ENCODE data around the gene ARHGDIB.

The ARHGDIB gene

GRCh38 chr12:14906114-14906513, 55.3 kb downstream of the ARHGDIB start:
- TF ChIP-seq CTCF (IDR thresholded peaks at IDR 0.05; ENCODE audit: borderline replicate concordance, control extremely low read depth, extremely low read depth, insufficient read depth, missing control alignments) = no peak
- DNase-seq (ENCODE audit: low spot score) = no peak

GRCh38 chr12:14905269-14906004, 56.0 kb downstream of the ARHGDIB start:
- TF ChIP-seq CTCF (IDR thresholded peaks at IDR 0.05; ENCODE audit: borderline replicate concordance, control extremely low read depth, extremely low read depth, insufficient read depth, missing control alignments) = no peak
- no peak for DNase-seq (ENCODE audit: low spot score)
- in situ Hi-C loops (cut with MboI; ENCODE audit: low sequenced_read_pairs, unreplicated experiment) = no loop called here

More at GRCh38 chr12:14906114-14906513, 55.3 kb downstream of the ARHGDIB start:
- in situ Hi-C loops (cut with MboI; ENCODE audit: low sequenced_read_pairs, unreplicated experiment) = no loop called here

- DNase-seq (ENCODE audit: low spot score) = no peak
- TF ChIP-seq CTCF (IDR thresholded peaks at IDR 0.05; ENCODE audit: borderline replicate concordance, control extremely low read depth, extremely low read depth, insufficient read depth, missing control alignments) = no peak
- in situ Hi-C loops (cut with MboI; ENCODE audit: low sequenced_read_pairs, unreplicated experiment) = no loop called here
Observed at GRCh38 chr12:14904854-14905253, 56.5 kb downstream of the ARHGDIB start.

GRCh38 chr12:14903386-14904098, 57.9 kb downstream of the ARHGDIB start:
- in situ Hi-C loops (cut with MboI; ENCODE audit: low sequenced_read_pairs, unreplicated experiment) = no loop called here
- TF ChIP-seq CTCF (IDR thresholded peaks at IDR 0.05; ENCODE audit: borderline replicate concordance, control extremely low read depth, extremely low read depth, insufficient read depth, missing control alignments) = no peak

GRCh38 chr12:14902465-14902864, 58.9 kb downstream of the ARHGDIB start:
- in situ Hi-C loops (cut with MboI; ENCODE audit: low sequenced_read_pairs, unreplicated experiment) = no loop called here
- DNase-seq (ENCODE audit: low spot score) = no peak

More at GRCh38 chr12:14903386-14904098, 57.9 kb downstream of the ARHGDIB start:
- DNase-seq (ENCODE audit: low spot score) = no peak

GRCh38 chr12:14901228-14901562, 60.2 kb downstream of the ARHGDIB start:
- no peak for DNase-seq (ENCODE audit: low spot score)
- TF ChIP-seq CTCF (IDR thresholded peaks at IDR 0.05; ENCODE audit: borderline replicate concordance, control extremely low read depth, extremely low read depth, insufficient read depth, missing control alignments) = no peak
- in situ Hi-C loops (cut with MboI; ENCODE audit: low sequenced_read_pairs, unreplicated experiment) = no loop called here

More at GRCh38 chr12:14902465-14902864, 58.9 kb downstream of the ARHGDIB start:
- no peak for TF ChIP-seq CTCF (IDR thresholded peaks at IDR 0.05; ENCODE audit: borderline replicate concordance, control extremely low read depth, extremely low read depth, insufficient read depth, missing control alignments)
